Fibroblast of gingiva (primary cell): ENCODE results near the gene SLC28A3.

ENCODE experiments used
- DNase-seq: peaks from one replicate; pipeline ENCODE4 v3.0.0-alpha.2; 2011; ENCODE audit warnings: low read depth

SLC28A3 gene

DNA sequence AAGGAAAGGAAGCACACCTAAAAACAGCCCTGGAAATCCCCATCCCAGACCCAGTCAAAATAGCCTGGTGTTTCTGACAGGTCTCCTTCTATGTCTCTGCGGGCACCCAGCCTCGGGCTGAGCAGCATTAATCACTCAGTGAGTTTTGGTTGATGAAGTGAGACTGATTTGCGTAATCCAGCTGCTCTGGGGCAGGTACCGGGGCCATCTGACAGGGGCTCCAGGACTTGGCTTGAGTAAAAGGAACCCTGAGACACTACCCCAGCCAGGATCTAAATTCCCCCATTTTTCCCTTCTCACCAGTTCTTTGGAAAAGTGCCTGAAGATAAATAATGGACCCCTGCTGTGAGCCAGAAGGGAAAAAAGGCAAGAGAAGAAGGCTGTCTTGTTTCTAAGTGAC lies 596 bp downstream of the SLC28A3 start:
- no peak for DNase-seq

DNA sequence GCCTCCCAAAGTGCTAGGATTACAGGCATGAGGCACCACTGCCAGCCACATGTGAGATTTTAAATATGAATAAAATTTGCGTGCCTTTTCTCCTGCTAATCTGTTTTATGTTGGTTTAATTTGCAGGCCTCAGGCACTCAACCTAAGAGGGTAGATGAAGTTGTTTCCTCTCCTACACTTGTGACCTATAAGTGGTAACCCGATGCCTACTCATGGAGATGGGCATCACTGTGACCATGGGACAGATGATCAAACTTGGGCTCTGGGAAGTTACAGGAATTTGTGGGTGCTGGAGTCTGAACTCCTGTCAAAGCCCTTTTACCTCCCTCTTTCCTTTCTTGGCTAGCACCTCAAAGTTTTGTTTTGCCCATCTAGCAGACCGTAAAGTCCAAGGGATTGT lies 1.1 kb downstream of the SLC28A3 start:
- no peak for DNase-seq

DNA sequence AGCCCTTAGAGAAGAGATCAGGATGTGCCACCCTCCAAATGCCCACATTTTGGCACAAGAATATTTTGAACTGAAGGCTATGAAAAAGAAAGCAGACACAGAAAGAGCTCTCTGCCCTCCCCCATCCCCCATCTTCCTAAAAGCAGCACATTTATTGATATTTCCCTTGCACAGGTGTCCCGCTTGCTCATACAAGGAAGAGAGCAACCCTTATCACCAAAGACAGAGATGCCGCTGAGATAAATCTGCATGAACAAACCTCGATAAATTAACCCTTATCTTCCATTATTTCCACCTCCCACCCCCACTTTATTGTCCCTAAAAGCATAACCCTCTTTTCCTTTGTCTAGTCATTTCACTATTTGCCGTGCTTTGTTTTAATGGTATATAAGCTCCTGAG lies 1.8 kb downstream of the SLC28A3 start:
- DNase-seq, result no peak

DNA sequence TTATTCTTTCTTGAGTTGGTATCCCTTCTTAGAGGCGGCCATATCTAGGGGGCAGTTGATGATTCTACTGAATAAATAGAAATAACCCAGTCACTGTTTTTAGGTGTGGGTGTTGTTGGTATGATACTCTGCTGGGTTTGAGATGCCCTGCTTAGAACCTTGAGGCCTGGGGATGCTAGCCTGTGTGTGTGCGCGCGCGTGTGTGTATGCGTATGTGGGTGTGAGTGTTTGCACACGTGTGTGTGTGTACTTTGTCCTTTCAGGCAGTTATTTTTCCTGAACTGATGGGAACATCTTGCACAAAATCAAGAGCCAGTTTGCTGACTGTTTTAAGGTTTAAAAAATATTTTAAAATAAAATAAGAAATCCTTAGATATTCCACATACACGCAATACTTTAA lies 3.3 kb downstream of the SLC28A3 start:
- no peak for DNase-seq

DNA sequence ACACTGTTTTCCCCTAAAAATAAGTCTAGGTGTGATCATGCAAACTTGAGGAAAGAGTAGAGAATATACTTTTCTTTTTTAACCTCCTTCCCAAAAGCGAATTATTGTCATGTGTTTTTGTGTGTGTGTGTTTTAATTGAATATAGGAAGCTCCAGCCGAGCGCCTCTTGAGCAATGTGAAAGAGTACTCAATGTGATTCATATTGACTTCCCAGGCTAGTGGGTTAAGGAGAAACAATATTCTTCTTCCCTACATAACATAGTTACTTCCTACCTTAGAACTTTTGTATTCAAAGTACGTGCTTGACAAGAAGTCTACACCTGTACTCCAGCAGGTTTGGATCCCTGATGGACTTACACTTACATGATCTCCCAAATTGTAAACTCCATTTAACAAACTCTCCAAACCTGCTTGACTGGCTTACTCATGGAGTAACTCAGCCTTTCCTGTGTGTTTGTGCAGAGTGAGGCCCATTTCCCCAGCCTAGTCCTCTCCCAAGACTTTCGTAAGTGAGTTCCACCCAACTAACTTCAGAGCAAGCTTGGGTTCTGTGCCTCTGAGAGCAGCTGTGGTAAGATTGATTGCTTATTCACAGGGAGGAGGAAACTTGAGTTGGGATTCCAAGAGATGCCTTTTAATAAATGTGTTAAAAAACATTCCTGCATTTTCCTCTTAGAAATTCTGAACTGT lies 9.3 kb downstream of the SLC28A3 start:
- peak; percentile 23 for DNase-seq

DNA sequence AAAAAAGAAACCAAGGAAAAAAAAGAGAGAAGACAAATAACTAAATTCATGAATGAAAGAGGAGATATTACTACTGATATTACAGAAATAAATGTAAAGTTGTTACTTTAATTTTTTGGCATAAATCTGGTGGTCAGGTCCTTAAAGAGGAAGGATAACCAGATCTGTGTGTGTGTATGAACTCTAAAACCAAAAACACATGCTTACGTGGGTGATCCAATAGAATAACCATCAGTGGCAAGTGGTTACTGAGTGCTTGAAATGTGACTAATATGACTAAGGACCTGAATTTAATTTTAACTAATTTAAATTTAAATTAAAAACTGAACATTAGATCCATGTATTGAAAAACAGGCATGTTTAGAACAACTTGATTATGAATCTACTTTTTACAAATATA lies 10.3 kb downstream of the SLC28A3 start:
- DNase-seq, result no peak

DNA sequence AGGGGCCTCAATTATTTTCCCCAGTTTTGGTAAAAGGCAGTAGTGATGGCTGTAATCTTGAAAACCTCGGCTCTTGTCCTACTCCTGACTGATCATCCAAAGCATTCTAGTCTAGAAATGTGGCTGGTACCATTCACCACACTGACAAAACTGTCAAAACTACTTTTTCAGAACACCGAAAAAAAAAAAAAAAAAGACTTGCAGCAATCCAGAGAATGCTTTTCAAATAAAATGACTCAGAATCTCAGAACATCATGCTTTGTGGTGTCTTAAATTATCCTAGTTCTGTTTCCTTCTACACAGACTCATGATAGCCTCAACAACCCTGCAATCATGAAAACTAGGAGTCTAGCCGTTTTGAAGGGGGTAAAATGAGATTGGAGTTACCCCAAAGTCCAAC lies 13.4 kb downstream of the SLC28A3 start:
- DNase-seq, result no peak

DNA sequence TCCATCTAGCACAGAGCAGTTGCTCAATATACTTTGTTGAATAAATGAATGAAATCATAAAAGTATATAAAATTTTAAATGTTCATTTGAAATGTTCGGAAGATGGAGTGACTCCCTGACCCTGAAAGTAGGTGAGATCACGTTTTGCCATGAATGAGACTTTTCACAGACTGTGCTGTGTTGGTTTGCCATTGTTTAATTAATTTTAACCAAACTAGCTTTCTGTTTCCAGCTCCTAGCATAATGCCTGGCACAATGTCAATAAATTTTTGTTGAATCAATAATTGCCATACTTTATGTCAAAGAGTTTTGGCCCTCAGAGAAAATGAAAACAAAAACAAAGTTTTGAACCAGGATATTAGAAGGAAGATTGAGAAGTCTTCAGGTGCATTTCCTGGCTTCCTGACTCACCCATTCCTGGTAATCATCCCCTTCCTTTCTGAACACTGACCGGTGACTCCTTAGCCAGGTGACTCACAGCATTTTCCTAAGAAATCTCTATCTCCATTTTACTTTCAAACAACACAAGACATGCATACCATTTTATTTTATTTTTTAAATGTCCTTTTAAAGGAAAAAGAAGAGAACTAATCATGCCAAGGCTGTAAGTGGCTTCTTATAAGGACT lies 15.1 kb downstream of the SLC28A3 start:
- no peak for DNase-seq

DNA sequence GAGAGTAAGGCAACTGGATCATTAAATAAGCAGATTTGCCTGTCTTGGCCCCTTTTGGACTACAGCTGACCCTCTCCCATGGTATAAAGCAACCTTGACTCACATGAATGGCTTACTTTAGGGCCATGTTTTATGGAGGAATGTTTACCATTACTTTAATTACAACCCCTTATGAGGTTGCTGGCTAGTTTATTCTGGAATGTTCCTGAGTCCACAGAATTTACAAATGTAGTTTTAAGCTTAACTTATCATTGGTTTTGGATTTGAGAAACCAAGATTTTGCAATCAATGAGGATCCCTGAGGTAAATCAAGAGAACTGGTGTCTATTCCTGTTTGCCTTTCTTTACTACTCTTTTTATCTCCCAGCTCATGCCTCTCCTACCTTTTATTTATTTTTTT lies 15.7 kb downstream of the SLC28A3 start:
- no peak for DNase-seq

DNA sequence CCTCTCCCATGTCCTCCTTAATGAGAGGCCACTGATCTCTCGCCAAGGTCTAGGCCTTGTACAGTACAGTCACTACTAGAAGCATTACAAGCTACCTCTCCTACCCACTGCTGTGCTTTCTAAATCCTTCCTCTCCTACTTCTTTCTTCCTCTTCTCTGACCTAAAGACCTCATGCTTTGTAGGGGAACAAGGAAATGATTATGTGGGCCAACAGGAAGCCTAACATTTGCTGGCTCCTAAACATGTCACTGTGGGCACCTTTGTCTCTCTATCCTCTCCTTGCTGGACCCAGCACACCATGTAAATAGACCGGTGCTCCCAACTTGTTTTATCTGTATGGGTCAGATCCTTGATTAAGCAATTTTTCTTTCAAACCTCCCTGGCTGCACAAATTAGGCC lies 16.7 kb downstream of the SLC28A3 start:
- DNase-seq, result no peak

DNA sequence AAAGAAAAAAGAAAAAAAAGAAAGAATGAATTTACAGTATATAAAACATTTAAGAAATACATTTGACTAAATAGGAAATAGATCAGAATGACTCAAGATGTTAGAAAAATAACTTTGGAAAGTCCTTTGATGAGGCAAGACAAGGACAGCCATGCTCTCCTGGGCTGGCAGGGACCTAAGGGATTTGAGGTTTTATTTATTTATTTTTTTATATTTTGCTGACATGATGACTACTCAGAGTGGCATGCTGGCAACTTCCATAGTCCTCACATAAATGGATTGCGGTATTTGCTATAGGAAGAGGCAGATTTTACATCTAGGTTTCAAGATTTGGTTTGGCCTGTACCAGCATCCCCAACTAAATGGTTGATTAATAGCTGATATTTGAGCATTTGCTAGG lies 17.7 kb downstream of the SLC28A3 start:
- DNase-seq, result peak; percentile 75

DNA sequence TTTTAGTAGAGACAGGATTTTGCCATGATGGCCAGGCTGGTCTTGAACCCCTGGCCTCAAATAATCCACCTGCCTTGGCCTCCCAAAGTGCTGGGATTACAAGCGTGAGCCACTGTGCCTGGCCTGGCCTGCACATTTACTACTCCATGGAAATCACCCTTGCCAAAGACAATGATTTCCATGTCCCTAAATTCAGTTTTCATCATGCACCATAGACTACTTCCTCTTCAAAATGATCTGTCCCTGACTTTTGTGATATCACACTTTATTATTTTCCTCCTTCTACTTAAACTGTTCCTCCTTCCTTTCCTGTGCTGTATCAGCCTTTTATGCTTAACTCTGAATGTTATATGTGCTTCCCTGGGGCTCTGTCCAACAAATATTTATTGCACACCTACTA lies 20.3 kb downstream of the SLC28A3 start:
- no peak for DNase-seq

DNA sequence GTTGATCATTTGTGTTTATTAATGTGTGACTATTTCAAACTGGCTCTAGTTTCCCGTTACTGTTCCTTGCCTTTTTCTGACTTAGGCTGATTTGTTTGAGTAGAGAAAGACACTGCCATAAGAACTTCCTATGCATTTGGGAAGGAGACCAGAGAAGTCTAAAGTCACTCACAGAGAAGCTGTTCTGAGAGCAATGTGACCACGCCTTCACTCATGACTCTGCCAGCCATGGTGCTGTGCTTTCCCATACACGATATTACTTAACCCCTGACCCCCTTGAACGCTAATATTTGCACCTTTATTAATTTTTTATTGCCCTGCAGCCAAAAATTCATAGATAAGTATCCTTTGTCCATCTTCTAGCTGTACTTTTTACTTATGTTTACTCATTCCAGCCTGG lies 20.9 kb downstream of the SLC28A3 start:
- no peak for DNase-seq

DNA sequence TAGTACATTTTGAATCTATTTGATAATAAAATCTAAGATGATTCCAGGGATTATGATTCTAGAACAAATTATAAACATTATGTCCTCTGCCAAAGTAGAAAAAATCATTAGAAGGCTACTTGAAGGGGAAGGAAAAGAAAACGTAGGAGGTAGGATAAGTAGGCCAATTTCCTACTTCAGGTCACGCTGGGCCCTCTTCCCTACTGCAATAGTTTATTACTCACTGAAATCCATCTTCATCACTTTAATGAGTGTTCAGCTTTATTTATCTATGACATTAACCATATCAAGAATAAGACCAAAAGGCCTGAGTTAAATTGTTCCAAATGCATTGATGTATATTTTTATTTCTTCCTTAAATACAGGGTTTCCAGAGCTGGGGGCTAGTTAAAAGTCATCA lies 21.6 kb downstream of the SLC28A3 start:
- DNase-seq, result no peak

DNA sequence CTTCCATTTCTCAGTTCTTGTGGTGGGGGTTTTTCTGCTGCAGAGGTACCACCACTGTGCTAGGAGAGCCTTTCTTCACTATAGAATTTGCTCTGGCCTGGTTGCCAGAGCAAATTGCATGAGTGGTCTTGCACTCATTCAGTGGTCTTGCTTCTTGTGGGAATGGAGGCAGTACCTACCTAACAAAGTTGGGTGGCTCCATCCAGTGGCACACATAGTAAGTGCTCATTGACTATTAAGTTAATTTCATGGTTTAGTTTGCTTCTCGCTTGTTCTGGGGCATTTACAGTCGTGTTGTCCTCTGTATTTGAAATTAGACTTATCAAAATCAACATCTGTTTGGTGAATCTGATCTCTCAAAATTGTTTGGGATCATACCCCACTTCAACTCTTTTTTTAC lies 23.0 kb downstream of the SLC28A3 start:
- no peak for DNase-seq

DNA sequence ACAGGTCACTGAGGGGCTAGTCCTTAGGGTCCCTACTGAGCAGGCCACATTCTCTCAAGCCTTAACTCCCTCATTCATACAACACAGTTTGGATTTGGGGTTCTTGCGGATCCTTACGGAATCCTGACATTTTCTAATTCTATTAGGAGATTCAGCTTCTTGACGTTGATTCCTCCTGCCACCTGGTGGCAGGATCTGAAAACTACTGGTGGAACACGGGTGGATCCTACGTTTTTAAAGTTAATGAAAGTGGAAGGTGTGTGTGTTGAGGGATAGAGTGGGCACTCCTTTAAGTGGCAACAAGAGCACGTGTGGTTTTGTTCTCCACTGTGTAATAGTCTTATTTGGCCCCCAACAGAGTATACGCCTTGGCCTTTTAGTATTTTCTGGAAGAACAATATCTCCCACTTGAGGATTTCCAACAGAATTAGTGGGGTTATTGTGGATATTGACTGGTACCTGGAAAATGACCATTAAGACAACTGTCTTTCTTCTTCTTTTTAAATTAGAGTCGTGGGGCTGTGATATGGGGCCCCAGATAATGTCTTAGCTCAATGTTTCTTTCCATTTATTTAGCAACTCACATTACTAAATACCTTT lies 25.2 kb downstream of the SLC28A3 start:
- DNase-seq, result peak; percentile 50

DNA sequence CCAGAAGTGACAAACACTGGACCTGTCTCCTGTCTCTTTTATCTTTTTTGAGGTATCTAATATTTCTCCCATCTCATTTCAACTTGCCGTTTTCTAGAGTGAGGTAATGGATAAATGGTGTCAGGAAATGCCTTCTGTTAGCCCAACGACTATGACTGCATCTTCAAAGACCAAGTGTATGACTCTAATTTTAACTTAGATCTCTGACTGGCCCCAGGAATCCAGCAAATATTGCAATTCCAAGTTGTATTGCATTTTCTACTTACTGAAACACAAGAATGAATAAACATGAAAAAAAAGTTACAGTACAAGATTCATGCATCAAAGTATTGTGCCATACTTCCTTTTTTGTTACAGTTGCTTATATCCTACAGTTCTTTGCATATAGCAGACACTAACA lies 26.3 kb downstream of the SLC28A3 start:
- DNase-seq, result no peak

DNA sequence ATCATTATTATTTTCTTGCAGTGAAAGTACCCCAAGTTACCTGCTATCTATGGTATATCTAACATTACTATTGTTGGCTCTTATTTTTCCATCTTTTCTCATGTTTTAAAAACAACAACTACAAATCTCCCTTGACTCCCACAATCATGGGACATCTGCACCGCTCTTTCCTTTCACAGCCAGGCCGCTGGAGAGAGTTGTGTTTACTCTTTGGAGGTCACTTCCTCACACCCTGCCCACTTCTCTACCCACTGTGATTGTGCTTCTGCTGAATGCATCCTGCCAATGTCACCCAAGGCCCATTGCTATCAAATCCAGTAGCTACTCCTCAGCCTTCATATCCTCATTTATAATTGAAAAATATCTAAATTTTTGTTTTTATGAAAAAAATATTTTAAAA lies 29.7 kb downstream of the SLC28A3 start:
- DNase-seq, result no peak

DNA sequence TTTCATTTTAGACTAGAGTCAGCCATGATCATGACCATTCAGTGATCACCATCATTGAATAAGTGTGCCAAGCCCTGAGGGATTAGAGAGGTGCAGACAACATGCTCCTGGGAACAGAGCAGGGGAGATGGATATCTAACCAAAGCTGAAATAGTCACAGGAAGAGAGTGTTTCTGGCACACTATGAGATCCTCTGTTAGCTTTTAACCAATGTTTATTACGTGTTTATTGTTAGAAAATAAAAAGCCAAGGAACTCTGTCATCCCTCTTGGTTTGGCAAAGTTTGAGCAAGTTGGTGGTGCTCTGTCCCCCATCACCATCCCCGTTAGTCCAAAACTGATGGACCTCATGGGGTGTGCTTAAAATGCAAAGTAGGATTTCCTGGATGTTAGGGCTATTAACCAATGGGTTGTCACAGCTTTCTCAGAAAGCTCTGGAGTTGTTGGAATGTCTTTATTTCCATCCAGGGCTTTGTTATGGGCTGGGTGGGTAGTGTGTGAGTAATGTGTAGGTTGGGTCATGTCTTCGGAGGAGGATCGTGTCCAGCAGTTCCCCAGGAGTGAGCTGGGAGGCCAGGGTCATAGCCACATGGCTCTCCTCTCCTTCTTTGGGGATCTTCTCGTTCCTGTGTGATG lies 34.9 kb downstream of the SLC28A3 start:
- no peak for DNase-seq

DNA sequence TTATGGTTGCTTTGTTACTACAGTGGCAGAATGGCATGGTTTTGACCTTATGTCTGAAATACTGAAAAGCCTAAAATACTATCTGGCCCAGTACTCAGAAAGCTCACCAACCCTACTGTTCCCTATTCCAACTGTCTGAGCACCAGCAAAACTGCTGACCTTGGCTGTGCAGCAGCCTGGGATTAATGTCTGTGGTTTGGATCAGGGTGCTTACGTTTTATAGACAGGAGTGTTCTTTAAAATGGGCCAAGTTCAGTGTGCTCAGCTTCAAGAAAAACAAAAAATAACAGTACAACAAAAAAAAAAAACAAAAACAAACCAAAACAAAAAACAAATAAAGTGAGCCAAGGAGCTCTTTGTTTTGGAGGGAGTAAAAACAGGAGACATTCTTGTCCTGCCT lies 36.4 kb downstream of the SLC28A3 start:
- no peak for DNase-seq

DNA sequence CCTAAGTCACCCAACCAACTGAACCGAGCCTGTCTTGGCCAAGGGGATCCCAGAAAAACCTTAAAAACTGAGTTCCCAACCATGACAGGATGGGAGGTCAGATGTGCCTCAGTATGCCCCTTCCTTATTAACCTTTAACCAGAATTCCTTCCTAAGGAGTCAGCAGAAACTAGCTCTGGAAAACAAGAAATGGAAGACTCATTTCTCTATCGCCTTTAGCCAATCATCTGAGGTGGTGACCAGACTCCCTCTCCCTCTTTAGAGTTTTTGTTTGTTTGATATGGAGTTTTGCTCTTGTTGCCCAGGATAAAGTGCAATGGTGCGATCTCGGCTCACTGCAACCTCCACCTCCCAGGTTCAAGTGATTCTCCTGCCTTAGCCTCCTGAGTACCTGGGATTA lies 37.5 kb downstream of the SLC28A3 start:
- no peak for DNase-seq

DNA sequence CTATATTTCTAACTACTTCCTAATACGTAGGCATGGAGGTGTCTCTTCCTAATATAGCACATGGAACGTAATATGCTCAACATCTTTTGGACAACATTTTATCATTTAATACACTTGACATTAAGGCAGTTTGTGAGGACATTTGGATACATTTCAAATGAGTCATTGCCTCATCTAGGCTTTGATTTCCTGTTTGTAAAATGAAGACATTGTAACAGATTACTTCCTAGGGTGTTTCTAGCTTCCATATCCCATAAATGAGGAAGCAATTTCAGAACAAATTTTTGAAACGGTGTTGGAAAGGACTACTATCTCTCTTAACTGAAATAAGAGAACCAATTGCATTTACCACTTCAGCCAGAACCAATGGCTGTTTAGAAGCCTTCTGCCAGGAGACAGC lies 38.7 kb downstream of the SLC28A3 start:
- peak; percentile 61 for DNase-seq

DNA sequence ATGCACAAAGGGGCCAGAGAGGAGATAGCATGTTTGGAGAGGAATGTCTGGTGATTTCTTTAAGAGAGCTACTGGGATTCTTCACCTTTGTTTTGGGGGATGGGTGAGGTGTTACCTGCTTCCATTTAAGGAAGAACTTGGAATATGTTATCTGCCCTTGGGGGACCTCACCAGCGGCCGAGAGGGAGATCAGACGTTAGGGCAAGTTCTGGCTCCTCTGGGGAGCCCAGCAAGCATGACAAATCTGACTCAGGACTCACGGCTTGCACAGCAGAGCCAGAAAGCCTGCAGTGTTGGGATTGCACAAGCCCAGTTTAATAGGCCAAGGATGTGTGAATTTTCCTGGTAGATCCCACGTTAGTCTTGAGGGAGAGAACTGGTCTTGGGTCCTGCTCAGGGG lies 40.3 kb downstream of the SLC28A3 start:
- peak; percentile 53 for DNase-seq
